ENCODE data around the gene TBC1D28.
"Not testable (repeated sequence)": the region's sequence is repeated elsewhere in the genome, so short reads cannot be mapped to it uniquely, and the experiment has no call there.

TBC1D28 gene

DNA sequence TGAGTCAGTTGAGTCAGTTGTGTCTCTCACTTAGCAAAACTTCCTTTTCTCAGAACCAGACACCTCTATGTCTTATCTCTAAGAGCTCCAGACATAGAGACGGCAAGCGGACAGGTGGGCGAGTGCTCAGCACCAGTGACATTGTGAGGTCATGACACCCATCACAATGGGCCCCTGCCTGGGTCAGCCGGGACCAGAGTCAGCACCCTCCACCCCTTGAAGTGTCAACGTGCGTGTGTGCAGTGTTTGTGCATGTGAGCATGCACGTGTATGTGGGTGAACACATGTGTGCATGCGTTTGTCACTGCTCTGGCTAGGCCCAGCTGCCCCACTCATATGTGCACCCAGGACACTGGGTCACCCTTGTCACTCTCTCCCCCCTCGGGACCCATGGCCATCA is at the start of gene TBC1D28:
TSS of gene TBC1D28 (minus strand) at position 101 of the 400 bp plus-strand sequence. CDS start 3,039 bp downstream, outside the sequence.
- not testable (repeated sequence) for DNase-seq

DNA sequence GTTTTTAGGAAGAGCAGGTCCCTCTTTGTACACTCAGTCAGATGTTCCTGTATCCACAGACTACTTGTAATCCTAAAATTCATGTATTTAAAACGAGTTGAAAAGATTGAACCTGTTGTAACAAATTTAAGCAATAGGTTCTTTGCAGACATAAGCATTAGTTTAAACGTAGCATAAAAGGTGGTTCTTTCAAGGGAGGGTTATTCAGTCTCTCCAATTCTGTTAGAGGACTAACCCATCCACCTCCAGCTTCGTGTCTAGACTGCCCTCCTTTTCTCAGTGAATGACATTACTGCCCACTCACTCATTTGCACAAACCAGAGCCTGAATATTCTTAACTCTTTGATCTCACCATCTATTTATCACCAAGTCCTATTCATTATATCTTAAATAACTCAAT is 38.5 kb upstream of the TBC1D28 start:
- not testable (repeated sequence) for DNase-seq

DNA sequence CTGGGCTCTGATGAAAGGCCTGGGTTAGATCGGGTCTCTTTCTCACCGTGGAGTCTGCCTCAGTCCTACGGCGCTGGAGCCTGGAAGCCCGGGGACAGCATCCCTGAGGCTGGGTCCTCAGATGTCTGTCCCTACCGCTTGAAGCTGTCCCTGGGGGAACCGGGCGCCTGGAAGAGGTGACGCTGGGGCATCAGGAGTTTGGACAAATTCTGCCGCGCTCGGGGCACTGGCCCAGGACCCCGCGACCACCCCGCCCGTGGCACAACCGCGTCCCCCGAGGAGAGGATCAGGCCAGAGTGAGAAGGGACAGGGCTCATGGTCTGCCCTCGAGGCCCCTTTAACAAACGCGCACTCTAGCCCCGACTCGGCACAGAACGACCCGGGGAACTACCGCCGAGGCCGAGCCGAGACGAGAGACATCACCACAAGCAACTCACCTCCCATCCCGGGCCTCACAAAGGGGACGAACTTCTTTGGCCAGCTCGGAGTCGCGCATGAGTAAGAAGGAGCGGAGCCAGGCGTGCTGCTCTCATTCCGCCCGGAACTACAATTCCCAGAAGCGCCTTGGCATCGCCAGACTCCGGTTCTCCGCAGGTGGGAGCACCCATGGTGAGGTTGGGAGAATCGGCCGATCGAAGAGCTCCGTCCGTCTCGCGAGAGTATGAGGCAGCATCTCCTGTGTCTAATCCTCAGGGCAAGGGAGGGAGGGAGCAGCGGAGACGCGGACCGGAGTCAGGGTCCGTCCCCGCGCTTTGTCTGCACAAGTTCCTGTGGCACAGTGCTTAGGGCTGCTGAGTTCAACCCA is 37.8 kb upstream of the TBC1D28 start, which contains the start of gene FOXO3B:
TSS of gene FOXO3B (minus strand) at position 548 of the 805 bp plus-strand sequence. CDS start 663 bp downstream, outside the sequence.
- DNase-seq, result peak; percentile 19 to 43

- not testable (repeated sequence) for DNase-seq
Observed at GRCh38 chr17:18677381-18677780, 33.2 kb upstream of the TBC1D28 start.

DNA sequence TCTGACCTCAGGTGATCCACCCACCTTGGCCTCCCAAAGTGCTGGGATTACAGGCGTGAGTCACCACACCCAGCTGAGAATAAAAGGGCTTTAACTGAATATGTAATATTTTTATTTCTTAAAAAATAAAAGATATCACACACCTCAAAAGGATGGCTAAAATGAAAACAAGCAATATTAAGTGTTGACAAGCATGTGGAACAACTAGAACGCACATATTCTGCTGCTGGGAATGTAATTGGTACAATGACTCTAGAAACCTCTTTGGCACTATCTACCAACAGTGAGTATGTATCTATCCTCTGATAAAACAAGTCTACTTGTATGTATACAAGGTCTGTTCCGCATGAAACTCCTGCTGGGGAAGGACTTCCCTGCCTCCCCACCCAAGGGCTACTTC is 32.7 kb upstream of the TBC1D28 start:
- not testable (repeated sequence) for DNase-seq

DNA sequence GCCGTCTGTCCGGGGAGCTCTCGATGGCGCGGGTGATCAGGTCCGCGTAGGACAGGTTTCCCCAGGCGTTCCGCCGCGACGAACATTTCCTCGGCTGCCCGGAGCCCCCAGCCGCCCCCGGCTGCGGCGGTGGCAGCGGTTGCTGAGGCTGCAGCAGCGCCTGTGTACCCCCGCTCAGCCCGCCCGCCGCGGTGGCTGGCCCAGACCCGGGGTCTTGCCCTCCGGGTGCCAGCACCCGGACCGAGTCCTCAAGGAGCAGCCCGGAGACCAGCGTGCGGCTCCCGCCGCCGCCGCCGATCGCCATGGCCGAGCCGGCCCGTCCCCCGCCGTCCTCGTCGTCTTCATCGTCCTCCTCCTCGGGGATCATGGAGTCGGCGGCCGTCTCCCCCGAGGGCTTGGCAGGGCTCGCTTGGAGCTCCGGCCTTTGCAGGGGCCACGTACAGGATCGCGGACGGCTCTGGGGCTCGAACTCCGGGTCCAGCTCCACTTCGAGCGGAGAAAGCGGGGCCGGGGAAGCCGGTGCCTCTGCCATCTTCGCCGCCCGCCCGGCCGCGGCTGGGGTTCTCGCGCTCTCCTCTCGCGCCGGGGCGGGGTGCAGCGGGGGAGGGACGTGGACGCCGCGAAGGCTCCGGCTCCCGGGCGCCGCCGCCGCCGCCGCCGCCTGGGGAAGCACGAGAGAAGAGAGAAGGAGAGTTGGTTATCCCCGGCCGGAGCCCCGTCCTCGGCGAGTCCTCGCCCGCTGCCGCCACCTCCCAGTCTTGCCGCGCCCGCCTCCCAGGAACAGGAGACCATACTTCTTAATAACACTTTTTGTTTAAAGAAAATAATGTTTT is 28.4 kb upstream of the TBC1D28 start:
- DNase-seq, result not testable (repeated sequence)

GRCh38 chr17:18668625-18669024 is 24.4 kb upstream of the TBC1D28 start:
- DNase-seq, result not testable (repeated sequence)

- DNase-seq, result not testable (repeated sequence)
Observed at GRCh38 chr17:18667535-18667934, 23.3 kb upstream of the TBC1D28 start.

DNA sequence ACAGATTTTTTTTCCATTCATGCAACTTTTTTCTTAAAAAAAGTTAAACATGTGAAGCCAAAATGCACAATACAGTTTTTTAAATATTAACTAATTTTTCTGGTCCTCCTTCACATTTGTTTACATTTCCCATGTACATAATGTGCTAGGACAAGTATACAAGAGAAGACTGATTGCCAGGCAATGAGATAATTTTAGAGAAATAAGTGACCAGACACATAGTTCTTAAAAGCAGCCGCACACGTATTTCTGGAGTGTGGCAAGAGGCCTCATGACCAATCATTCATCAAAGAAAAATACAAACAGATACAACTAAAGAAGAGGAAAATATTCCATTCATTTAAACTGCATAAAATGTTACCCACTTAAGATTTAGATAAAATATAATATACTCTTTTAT is 22.1 kb upstream of the TBC1D28 start:
- not testable (repeated sequence) for DNase-seq

- DNase-seq, result not testable (repeated sequence)
Observed at GRCh38 chr17:18661924-18662624, 17.9 kb upstream of the TBC1D28 start.

- DNase-seq, result not testable (repeated sequence)
Observed at GRCh38 chr17:18650094-18650493, 5.9 kb upstream of the TBC1D28 start.

DNA sequence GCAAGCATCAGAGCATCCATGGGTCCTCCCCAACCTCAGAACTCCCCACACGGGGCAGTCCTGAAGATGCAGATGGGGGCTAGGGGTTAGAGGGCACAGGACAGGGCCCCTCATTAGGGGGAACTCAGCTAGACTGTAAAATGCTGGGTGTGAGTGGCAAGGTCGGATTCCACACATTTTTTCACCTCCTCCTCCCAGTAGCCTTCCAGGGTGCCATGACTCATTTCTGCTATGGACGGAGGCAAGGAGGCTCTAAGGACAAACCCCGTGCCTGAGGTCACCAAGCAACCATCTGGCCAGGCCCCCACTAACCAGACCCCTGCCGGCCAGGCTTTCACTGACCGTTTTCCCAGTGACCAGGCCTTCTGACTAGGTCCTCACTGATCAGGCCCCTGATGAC is 1.1 kb downstream of the TBC1D28 start:
- not testable (repeated sequence) for DNase-seq

GRCh38 chr17:18638357-18638756 is 5.8 kb downstream of the TBC1D28 start:
- not testable (repeated sequence) for DNase-seq

- DNase-seq, result not testable (repeated sequence)
Observed at GRCh38 chr17:18636237-18636636, 8.0 kb downstream of the TBC1D28 start.

DNA sequence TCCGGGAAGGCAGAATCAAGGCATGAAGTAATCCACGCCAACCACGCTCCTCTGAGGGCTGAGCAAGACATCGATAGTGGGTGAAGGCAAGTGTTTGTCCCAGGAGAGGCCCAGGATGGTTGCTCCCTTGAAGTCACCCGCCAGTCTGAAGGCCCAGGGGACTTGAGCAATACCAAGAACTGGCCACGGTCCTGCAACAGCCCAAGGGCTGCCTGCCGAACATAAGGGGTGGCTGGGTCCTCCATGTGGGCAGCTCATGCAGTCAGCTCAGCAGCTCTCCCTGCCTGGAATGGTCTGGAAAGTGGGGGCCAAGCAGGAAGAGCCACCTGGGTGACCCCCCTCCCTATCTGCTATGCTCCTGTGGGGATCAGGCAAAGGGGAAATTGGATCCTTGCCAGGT is 8.4 kb downstream of the TBC1D28 start:
- DNase-seq, result not testable (repeated sequence)

DNA sequence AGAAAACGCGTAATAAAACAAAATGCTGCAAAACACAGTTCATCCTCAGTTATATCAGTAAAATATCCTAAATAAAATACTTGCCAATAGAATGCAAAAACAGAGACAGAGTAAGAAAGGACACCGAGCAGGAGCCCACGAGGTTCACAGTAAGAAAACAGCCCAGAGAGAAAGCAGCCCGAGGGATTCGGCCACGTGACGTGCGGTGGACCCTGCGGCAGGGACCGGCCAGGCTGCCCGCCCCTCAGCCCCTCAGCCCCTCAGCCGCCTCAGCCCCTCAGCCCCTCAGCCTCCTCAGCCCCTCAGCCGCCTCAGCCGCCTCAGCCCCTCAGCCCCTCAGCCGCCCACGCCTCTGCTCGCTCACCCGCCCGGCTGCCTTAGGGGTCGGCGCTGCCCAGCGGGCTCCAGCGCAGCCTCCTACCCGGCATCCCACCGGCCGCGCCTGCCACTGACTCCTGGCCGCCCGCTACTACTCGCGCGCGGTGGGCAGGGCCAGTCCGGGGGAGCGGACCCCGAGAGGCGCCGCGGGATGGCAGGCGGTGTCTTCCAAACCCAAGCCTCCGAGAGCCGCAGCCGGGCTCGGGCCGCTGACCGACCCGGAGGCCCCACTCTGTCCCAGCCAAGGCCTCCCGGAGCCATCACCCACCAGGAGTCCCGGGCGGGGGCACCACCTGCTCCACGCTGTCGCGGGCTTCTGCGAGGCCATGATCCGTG is 9.5 kb downstream of the TBC1D28 start:
- DNase-seq, result not testable (repeated sequence)

- DNase-seq, result no peak
Observed at GRCh38 chr17:18626152-18626870, 17.9 kb downstream of the TBC1D28 start.

DNA sequence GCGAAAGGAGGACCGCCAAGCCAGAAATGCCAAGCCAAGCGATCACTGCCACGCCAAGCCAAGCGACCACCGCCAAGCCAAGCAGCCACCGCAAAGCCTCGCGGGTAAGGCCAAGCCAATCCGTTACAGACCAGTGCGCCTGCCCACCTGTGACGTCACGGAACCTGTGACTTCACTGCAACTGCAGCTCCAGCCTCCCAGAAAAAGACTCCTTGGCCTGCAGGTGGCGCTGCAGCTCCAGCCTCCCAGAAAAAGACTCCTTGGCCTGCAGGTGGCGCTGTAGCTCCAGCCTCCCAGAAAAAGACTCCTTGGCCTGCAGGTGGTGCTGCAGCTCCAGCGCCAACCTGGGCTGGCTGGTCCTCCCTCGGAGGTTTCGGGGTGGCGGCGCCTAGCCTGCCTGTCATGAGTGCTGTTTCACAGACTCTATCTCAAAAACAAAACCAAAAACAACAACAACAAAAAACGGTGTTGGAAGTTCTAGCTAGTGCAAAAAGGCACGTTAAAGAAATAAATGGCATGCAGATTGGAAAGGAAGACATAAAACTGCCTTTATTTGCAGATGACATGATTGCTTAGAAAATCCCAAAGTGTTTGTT is 18.6 kb downstream of the TBC1D28 start:
- DNase-seq, result peak; percentile 42 to 47

- not testable (repeated sequence) for DNase-seq
Observed at GRCh38 chr17:18624862-18625501, 19.2 kb downstream of the TBC1D28 start.

DNA sequence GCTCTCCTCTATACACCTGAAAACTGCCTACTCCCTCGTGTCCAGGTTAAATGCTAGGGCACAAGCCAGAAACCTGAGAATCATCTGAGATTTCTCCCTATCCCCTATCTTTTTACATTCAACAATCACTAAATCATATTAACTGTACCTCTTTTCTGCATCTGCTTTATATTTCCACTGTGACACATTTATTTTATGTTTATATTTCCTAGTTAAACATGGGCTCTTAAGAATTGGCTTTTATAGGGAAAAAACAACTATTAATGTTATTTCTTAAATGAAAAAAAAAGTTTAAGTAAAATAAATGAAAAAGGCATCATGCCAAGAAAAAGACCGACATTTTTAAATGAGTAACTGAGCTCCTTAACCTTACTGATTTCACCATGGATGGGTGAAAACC is 26.6 kb downstream of the TBC1D28 start:
- not testable (repeated sequence) for DNase-seq

Measured in AML-193 (cell line).